HepG2 (cell line): ENCODE measurements around the gene DOHH. TPM values are rescaled to one million over a fixed set of nuclear protein-coding genes. Genes with fewer than 3 reads are reported as not detected.

ENCODE experiments used
- ATRX ChIP-seq: sonication (generic); formaldehyde crosslinking; IDR thresholded peaks from 2 replicates; pipeline ENCODE4 v1.4.0; 2020; ENCODE audit warnings: missing genetic modification reagents, borderline replicate concordance
- EP300 ChIP-seq, 3 experiments: sonication (generic) in 1 of 3; formaldehyde crosslinking in 1 of 3; IDR thresholded peaks; 2 replicates each; pipeline versions ENCODE4 v1.5.1 to v1.6.1; 2011 to 2020; ENCODE audit warnings: low read depth in 2 of 3, low read length in 2 of 3, borderline replicate concordance in 1 of 3, improper control_type of control experiment in 1 of 3, mild to moderate bottlenecking in 1 of 3, missing genetic modification reagents in 1 of 3, moderate library complexity in 1 of 3
- FOXK1 ChIP-seq: sonication (generic); formaldehyde crosslinking; IDR thresholded peaks from 2 replicates; pipeline ENCODE4 v1.4.0; 2020; ENCODE audit warnings: low read depth, missing genetic modification reagents, borderline replicate concordance
- HINFP ChIP-seq: sonication (generic); formaldehyde crosslinking; IDR thresholded peaks from 2 replicates; pipeline ENCODE4 v1.4.0; 2020; ENCODE audit warnings: low read depth, mild to moderate bottlenecking, missing genetic modification reagents
- HOXD1 ChIP-seq: sonication (generic); formaldehyde crosslinking; IDR thresholded peaks from 2 replicates; pipeline ENCODE4 v1.5.0; 2020; ENCODE audit warnings: missing genetic modification reagents
- NCOA5 ChIP-seq: sonication (generic); formaldehyde crosslinking; IDR thresholded peaks from 2 replicates; pipeline ENCODE4 v1.4.0; 2020; ENCODE audit warnings: missing genetic modification reagents
- NFKB2 ChIP-seq: sonication (generic); formaldehyde crosslinking; IDR thresholded peaks from 2 replicates; pipeline ENCODE4 v1.4.0; 2020; ENCODE audit warnings: missing genetic modification reagents, borderline replicate concordance
- RBM39 ChIP-seq: fragments of 200-400 bp; formaldehyde crosslinking; IDR thresholded peaks from one replicate; pipeline ENCODE4 v1.6.1; 2018; ENCODE audit warnings: antibody characterized with exemption, mild to moderate bottlenecking, low read depth, low read length; ENCODE audit not compliant: poor library complexity, severe bottlenecking
- RFX5 ChIP-seq: IDR thresholded peaks from 2 replicates; pipeline ENCODE4 v1.6.1; 2011; ENCODE audit warnings: low read depth, low read length, improper control_type of control experiment
- SMAD9 ChIP-seq: sonication (generic); formaldehyde crosslinking; IDR thresholded peaks from 2 replicates; pipeline ENCODE4 v1.5.1; 2020; ENCODE audit warnings: mild to moderate bottlenecking, missing genetic modification reagents
- TEAD3 ChIP-seq: optimal IDR thresholded peaks from 2 replicates; pipeline ENCODE3; 2016; ENCODE audit warnings: borderline replicate concordance
- TFDP2 ChIP-seq: sonication (generic); formaldehyde crosslinking; IDR thresholded peaks from 2 replicates; pipeline ENCODE4 v1.4.0; 2020; ENCODE audit warnings: missing genetic modification reagents
- TIGD3 ChIP-seq: sonication (generic); formaldehyde crosslinking; IDR thresholded peaks from 2 replicates; pipeline ENCODE4 v1.5.1; 2020; ENCODE audit warnings: mild to moderate bottlenecking, missing genetic modification reagents, borderline replicate concordance
- U2AF1 ChIP-seq: fragments of 200-400 bp; formaldehyde crosslinking; optimal IDR thresholded peaks from 2 replicates; pipeline ENCODE3; 2017; ENCODE audit warnings: mild to moderate bottlenecking, low read depth, low read length
- XBP1 ChIP-seq: sonication (generic); formaldehyde crosslinking; IDR thresholded peaks from 2 replicates; pipeline ENCODE4 v1.5.0; 2020; ENCODE audit warnings: missing genetic modification reagents
- ZBTB43 ChIP-seq: sonication (generic); formaldehyde crosslinking; conservative IDR thresholded peaks from 2 replicates; pipeline ENCODE4 v1.4.0; 2020; ENCODE audit warnings: missing genetic modification reagents
- ZNF331 ChIP-seq: sonication (generic); formaldehyde crosslinking; IDR thresholded peaks from 2 replicates; pipeline ENCODE4 v1.4.0; 2020; ENCODE audit warnings: missing genetic modification reagents
- ZNF607 ChIP-seq: sonication (generic); formaldehyde crosslinking; IDR thresholded peaks from 2 replicates; pipeline ENCODE4 v1.5.1; 2020; ENCODE audit warnings: missing genetic modification reagents, mild to moderate bottlenecking, borderline replicate concordance
- ZNF629 ChIP-seq: sonication (generic); formaldehyde crosslinking; conservative IDR thresholded peaks from 2 replicates; pipeline ENCODE4 v1.5.0; 2020; ENCODE audit warnings: missing genetic modification reagents
- ZNF747 ChIP-seq: sonication (generic); formaldehyde crosslinking; IDR thresholded peaks from 2 replicates; pipeline ENCODE4 v1.8.1; 2023; ENCODE audit warnings: missing genetic modification reagents, mild to moderate bottlenecking, borderline replicate concordance
- ZNF761 ChIP-seq: sonication (generic); formaldehyde crosslinking; conservative IDR thresholded peaks from 2 replicates; pipeline ENCODE4 v1.4.0; 2020; ENCODE audit warnings: mild to moderate bottlenecking, missing genetic modification reagents
- ZNF776 ChIP-seq: sonication (generic); formaldehyde crosslinking; IDR thresholded peaks from 2 replicates; pipeline ENCODE4 v1.4.0; 2020; ENCODE audit warnings: mild to moderate bottlenecking, missing genetic modification reagents
- polyA plus RNA-seq, 8 experiments: library from polyadenylated mRNA; depleted of rRNA in 3 of 8; stranded (reverse) in 7 of 8; unstranded in 1 of 8; fragments of >200 nt; fragmentation: Illumina TruSeq in 4 of 8; extraction: Trizol in 4 of 8; gene quantifications; 2 replicates each; pipeline versions ENCODE4 v1.2.1 to v1.2.3, GENCODE V29; 2011 to 2016; ENCODE audit warnings: low read depth in 4 of 8, missing spikeins in 1 of 8, mixed read lengths in 1 of 8; ENCODE audit not compliant: insufficient read depth in 1 of 8
- total RNA-seq, 5 experiments: library from RNA; depleted of rRNA; stranded (reverse); fragments of >200 nt; fragmentation: Illumina TruSeq; extraction: Trizol; gene quantifications; 2 replicates each; pipeline ENCODE4 v1.2.3, GENCODE V29; 2016; ENCODE audit warnings: low read depth in 1 of 5

DOHH gene
- total and polyA plus RNA-seq, 2 of the 13 experiments (the other 11 are each of a cell fraction or from before 2014, with no cell fraction given) = 3.5 to 13.7 TPM

- TF ChIP-seq ZNF761 (CRISPR knock-in tag) = 0 out of 2 replicates have a peak, but pooled peaks have one; percentile 40
- TF ChIP-seq ZNF747 (CRISPR knock-in tag) = peak; percentile 87
- TF ChIP-seq ATRX (CRISPR knock-in tag) = no peak
- TF ChIP-seq NFKB2 (CRISPR knock-in tag) = no peak; the same call in 1 of the 2 replicates
- TF ChIP-seq EP300 (IDR thresholded peaks at IDR 0.05; ENCODE audit: low read depth in 2 of 2, low read length in 2 of 2) = peak in 1 of 2 experiments; percentile 5; a peak in 1 of 4 replicates
- TF ChIP-seq EP300 (CRISPR knock-in tag; IDR thresholded peaks at IDR 0.05; ENCODE audit: borderline replicate concordance) = no peak
- no peak for TF ChIP-seq ZBTB43 (CRISPR knock-in tag)
- 0 out of 2 replicates have a peak, but pooled peaks have one; percentile 41 for TF ChIP-seq ZNF607 (CRISPR knock-in tag)
- TF ChIP-seq FOXK1 (CRISPR knock-in tag) = peak; percentile 45; the same call in 1 of the 2 replicates
- TF ChIP-seq HINFP = peak; percentile 66
- peak; percentile 88 for TF ChIP-seq RFX5
- TF ChIP-seq ZNF629 = 0 out of 2 replicates have a peak, but pooled peaks have one; percentile 30
- TF ChIP-seq HOXD1 (CRISPR knock-in tag) = no peak; the same call in 1 of the 2 replicates
- peak; percentile 76 for TF ChIP-seq TFDP2 (CRISPR knock-in tag)
- TF ChIP-seq TIGD3 (CRISPR knock-in tag) = 0 out of 2 replicates have a peak, but pooled peaks have one; percentile 65
- TF ChIP-seq ZNF776 (CRISPR knock-in tag) = peak; percentile 67; the same call in 1 of the 2 replicates
- TF ChIP-seq RBM39 = peak; percentile 49
- TF ChIP-seq NCOA5 (CRISPR knock-in tag) = no peak
- 0 out of 2 replicates have a peak, but pooled peaks have one; percentile 66 for TF ChIP-seq SMAD9 (CRISPR knock-in tag)
- peak; percentile 75 for TF ChIP-seq TEAD3 (CRISPR knock-in tag)
- no peak for TF ChIP-seq U2AF1
- 0 out of 2 replicates have a peak, but pooled peaks have one; percentile 33 for TF ChIP-seq XBP1 (CRISPR knock-in tag)
- TF ChIP-seq ZNF331 = peak; percentile 70
Measured at GRCh38 chr19:3500429-3501101, at the start of gene DOHH (continued).
